ENCODE results near the gene EEF1AKMT2. TPM values are rescaled to one million over a fixed set of nuclear protein-coding genes. Genes with fewer than 3 reads are reported as not detected.

The EEF1AKMT2 gene
- 21.9 and 22.0 TPM in 2 replicates for total RNA-seq
- long read RNA-seq, transcript EEF1AKMT2-203 (7 exons, 3,587 nt) = minor isoform, 13 of 93 reads
- long read RNA-seq, transcript EEF1AKMT2-202 (6 exons, 1,013 nt) = minor isoform, 17 of 93 reads
- long read RNA-seq, transcript EEF1AKMT2-201 (7 exons, 1,462 nt) = major isoform, 42 of 93 reads
- long read RNA-seq, partial matches to known transcripts = 1 of 93 reads
- long read RNA-seq, other reads (novel, unspliced or antisense) = 19 of 93 reads

DNA sequence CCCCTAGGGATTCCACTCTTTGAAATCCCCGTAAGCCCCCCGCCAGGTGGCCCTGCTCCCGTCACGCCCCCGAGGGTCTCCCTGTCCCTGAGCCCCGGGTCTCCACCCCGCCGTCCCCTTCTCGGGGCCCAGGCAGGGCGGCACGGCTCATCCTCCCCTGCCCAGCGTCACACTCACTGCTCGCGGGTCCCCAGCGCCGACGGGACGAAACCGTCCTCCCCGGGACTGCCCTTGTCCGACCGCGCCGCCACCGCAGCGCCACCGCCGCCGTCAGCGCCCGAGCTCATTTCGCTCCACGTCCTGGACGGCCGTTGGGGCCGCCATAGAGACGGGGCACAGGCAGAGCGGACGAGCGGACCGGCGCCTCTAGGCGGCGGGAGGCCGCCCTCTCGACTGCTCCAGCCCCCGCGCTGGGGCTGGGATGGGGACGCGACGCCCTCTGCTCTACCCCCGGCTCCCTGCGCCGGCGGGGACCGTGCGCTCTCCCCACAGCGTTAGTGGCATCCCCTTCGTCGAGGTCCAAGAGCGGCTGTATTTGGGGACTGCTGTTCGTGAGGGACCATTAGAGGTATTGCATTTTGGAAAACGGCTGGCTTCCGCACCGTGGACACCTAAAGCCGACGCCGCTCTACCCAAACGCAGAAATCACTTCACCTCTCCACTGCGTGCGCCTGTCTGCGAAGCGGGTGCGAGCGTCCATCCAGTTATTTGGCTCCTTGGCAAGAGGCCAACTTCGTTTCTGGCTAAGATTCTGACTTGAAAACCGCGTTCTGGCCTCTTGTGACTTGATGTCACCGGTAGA lies at the start of gene EEF1AKMT2:
TSS of gene EEF1AKMT2 (minus strand) at position 341 of the 802 bp plus-strand sequence. CDS start at position 287, 54 bp downstream.
- Mint-ChIP-seq H3K4me1 (ENCODE audit: unreplicated experiment) (peaks cover 19% of the 10 kb centered on the region), H3K9me3 (ENCODE audit: unreplicated experiment) (no peaks in the 10 kb centered on the region), H3K27ac (ENCODE audit: unreplicated experiment) (peak within 1 kb of the TSS; percentile 95), H3K27me3 (ENCODE audit: unreplicated experiment) (no peaks in the 10 kb centered on the region), H3K4me3 (ENCODE audit: unreplicated experiment) (peak within 1 kb of the TSS; percentile 95), H3K36me3 (ENCODE audit: unreplicated experiment) (peaks cover 3% of the 10 kb centered on the region)
- peak; percentile 92 for DNase-seq (ENCODE audit: extremely low spot score, unreplicated experiment)
- TF ChIP-seq CTCF (IDR thresholded peaks at IDR 0.05) = peak; percentile 34

GRCh38 chr10:124837687-124838086 lies 46.0 kb upstream of the EEF1AKMT2 start:
- no peak for TF ChIP-seq CTCF (IDR thresholded peaks at IDR 0.05)
- DNase-seq (ENCODE audit: extremely low spot score, unreplicated experiment) = no peak
- Mint-ChIP-seq H3K27ac (ENCODE audit: unreplicated experiment) (no peak overlapping the region), H3K36me3 (ENCODE audit: unreplicated experiment) (peaks cover 21% of the 10 kb centered on the region), H3K4me3 (ENCODE audit: unreplicated experiment) (no peak overlapping the region), H3K9me3 (ENCODE audit: unreplicated experiment) (no peaks in the 10 kb centered on the region), H3K4me1 (ENCODE audit: unreplicated experiment) (no peaks in the 10 kb centered on the region), H3K27me3 (ENCODE audit: unreplicated experiment) (no peaks in the 10 kb centered on the region)

DNA sequence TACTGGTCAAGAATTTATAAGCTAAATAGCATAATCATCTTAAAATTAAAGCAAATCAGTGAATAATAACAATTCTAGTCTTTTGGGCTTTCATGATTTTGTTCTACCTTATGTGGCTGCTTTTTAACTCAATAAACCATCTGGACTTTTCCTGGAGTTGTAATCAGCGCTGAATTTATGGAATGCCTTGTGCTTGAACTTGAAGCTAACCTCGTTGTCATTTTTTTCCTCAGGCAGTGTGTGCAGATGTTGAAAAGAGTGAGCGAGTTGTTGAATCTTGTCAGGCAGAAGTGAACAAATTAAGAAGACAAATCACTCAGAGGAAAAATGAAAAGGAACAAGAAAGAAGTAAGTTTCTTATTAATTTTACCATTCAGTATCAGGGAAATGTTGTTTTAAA lies 39.4 kb upstream of the EEF1AKMT2 start:
- Mint-ChIP-seq H3K9me3 (ENCODE audit: unreplicated experiment) (no peaks in the 10 kb centered on the region), H3K36me3 (ENCODE audit: unreplicated experiment) (peaks cover 45% of the 10 kb centered on the region), H3K27me3 (ENCODE audit: unreplicated experiment) (no peaks in the 10 kb centered on the region), H3K27ac (ENCODE audit: unreplicated experiment) (peak overlapping the region; percentile 9), H3K4me3 (ENCODE audit: unreplicated experiment) (no peak overlapping the region), H3K4me1 (ENCODE audit: unreplicated experiment) (no peaks in the 10 kb centered on the region)
- DNase-seq (ENCODE audit: extremely low spot score, unreplicated experiment) = no peak
- TF ChIP-seq CTCF (IDR thresholded peaks at IDR 0.05) = no peak

GRCh38 chr10:124830445-124830844 lies 38.8 kb upstream of the EEF1AKMT2 start:
- Mint-ChIP-seq H3K9me3 (ENCODE audit: unreplicated experiment) (no peaks in the 10 kb centered on the region), H3K27ac (ENCODE audit: unreplicated experiment) (no peak overlapping the region), H3K36me3 (ENCODE audit: unreplicated experiment) (peaks cover 39% of the 10 kb centered on the region), H3K4me3 (ENCODE audit: unreplicated experiment) (no peak overlapping the region), H3K27me3 (ENCODE audit: unreplicated experiment) (no peaks in the 10 kb centered on the region), H3K4me1 (ENCODE audit: unreplicated experiment) (no peaks in the 10 kb centered on the region)
- DNase-seq (ENCODE audit: extremely low spot score, unreplicated experiment) = no peak
- no peak for TF ChIP-seq CTCF (IDR thresholded peaks at IDR 0.05)

GRCh38 chr10:124829447-124830115 lies 37.9 kb upstream of the EEF1AKMT2 start:
- no peak for DNase-seq (ENCODE audit: extremely low spot score, unreplicated experiment)
- H3K4me1 Mint-ChIP-seq (ENCODE audit: unreplicated experiment) = no peaks in the 10 kb centered on the region
- no peaks in the 10 kb centered on the region for H3K9me3 Mint-ChIP-seq (ENCODE audit: unreplicated experiment)
- peaks cover 34% of the 10 kb centered on the region for H3K36me3 Mint-ChIP-seq (ENCODE audit: unreplicated experiment)
- no peak for TF ChIP-seq CTCF (IDR thresholded peaks at IDR 0.05)
- H3K4me3 Mint-ChIP-seq (ENCODE audit: unreplicated experiment) = no peak overlapping the region
- H3K27me3 Mint-ChIP-seq (ENCODE audit: unreplicated experiment) = no peaks in the 10 kb centered on the region
- H3K27ac Mint-ChIP-seq (ENCODE audit: unreplicated experiment) = no peak overlapping the region
